Endodermal cell (in vitro differentiated cells): ENCODE measurements around the gene RPS27L. TPM values are rescaled to one million over a fixed set of nuclear protein-coding genes. Genes with fewer than 3 reads are reported as not detected.
"Not testable (repeated sequence)": the region's sequence is repeated elsewhere in the genome, so short reads cannot be mapped to it uniquely, and the experiment has no call there.

Experiments
- DNase-seq: peaks from one replicate; pipeline ENCODE4 v3.0.0-alpha.2; 2017
- H3K27ac ChIP-seq: 2 replicates; pipeline ENCODE4 v1.5.1; 2013; ENCODE audit warnings: mild to moderate bottlenecking, low read depth, low read length, moderate library complexity
- H3K27me3 ChIP-seq: 2 replicates; pipeline ENCODE4 v1.6.1; 2013; ENCODE audit warnings: mild to moderate bottlenecking, low read length, moderate library complexity; ENCODE audit not compliant: insufficient read depth, control insufficient read depth, poor library complexity, severe bottlenecking
- H3K36me3 ChIP-seq: 2 replicates; pipeline ENCODE4 v1.7.0; 2013; ENCODE audit warnings: mild to moderate bottlenecking, low read length, moderate library complexity; ENCODE audit not compliant: control insufficient read depth, insufficient read depth
- H3K4me1 ChIP-seq: one replicate; pipeline ENCODE4 v1.7.0; 2013; ENCODE audit warnings: low read length; ENCODE audit not compliant: control insufficient read depth, insufficient read depth
- H3K4me3 ChIP-seq: 2 replicates; pipeline ENCODE4 v1.5.1; 2013; ENCODE audit warnings: mild to moderate bottlenecking, low read length, moderate library complexity
- H3K9ac ChIP-seq: 2 replicates; pipeline ENCODE4 v1.6.1; 2013; ENCODE audit warnings: mild to moderate bottlenecking, low read length, moderate library complexity; ENCODE audit not compliant: poor library complexity, severe bottlenecking; ENCODE audit errors: extremely low read depth
- H3K9me3 ChIP-seq: 2 replicates; pipeline ENCODE4 v1.6.1; 2013; ENCODE audit warnings: mild to moderate bottlenecking, low read length, moderate library complexity; ENCODE audit not compliant: control insufficient read depth
- H3K27ac Mint-ChIP-seq: 2 replicates; pipeline ENCODE4 v1.8.0; 2020; ENCODE audit warnings: mixed read lengths
- H3K27me3 Mint-ChIP-seq: 2 replicates; pipeline ENCODE4 v1.8.0; 2021; ENCODE audit warnings: mild to moderate bottlenecking, mixed read lengths; ENCODE audit not compliant: insufficient read depth
- H3K36me3 Mint-ChIP-seq: 2 replicates; pipeline ENCODE4 v1.8.0; 2020; ENCODE audit warnings: low read depth, mixed read lengths
- H3K4me1 Mint-ChIP-seq: 2 replicates; pipeline ENCODE4 v1.8.0; 2020; ENCODE audit warnings: mixed read lengths
- H3K4me3 Mint-ChIP-seq: 2 replicates; pipeline ENCODE4 v1.8.0; 2020; ENCODE audit warnings: mild to moderate bottlenecking, moderate library complexity, mixed read lengths
- H3K9me3 Mint-ChIP-seq: 2 replicates; pipeline ENCODE4 v1.8.0; 2020; ENCODE audit warnings: mild to moderate bottlenecking, mixed read lengths
- WGBS, 2 experiments: methylation state at CpG; one replicate each; pipeline versions ENCODE4 v1.1.5 to v1.1.7; 2013; ENCODE audit warnings: missing lambda C conversion rate in 2 of 2, mixed read lengths in 1 of 2; ENCODE audit not compliant: insufficient coverage in 1 of 2, insufficient read length in 1 of 2; 5-methylcytosine and 5-hydroxymethylcytosine counted together
- total RNA-seq, 2 donors: library from RNA; stranded (reverse); fragmentation: NEBNext Ultra II Directional in 1 of 2; extraction: Animal tissue kit (Norgen Biotek cat#: 25700) in 1 of 2; gene quantifications; 2 replicates in 1 of 2; 3 replicates in 1 of 2; pipeline ENCODE4 v1.2.1, GENCODE V29; 2021
- TF ChIP-seq, protein P1 (sequence below): fragments of 200-600 bp; sonication (generic); conservative IDR thresholded peaks from 2 replicates; pipeline ENCODE4 v1.5.0; 2021; ENCODE audit warnings: antibody characterized with exemption, mild to moderate bottlenecking

The RPS27L gene
- total RNA-seq, 2 donors from 2014 or later, result 56.2 to 68.8 TPM

DNA sequence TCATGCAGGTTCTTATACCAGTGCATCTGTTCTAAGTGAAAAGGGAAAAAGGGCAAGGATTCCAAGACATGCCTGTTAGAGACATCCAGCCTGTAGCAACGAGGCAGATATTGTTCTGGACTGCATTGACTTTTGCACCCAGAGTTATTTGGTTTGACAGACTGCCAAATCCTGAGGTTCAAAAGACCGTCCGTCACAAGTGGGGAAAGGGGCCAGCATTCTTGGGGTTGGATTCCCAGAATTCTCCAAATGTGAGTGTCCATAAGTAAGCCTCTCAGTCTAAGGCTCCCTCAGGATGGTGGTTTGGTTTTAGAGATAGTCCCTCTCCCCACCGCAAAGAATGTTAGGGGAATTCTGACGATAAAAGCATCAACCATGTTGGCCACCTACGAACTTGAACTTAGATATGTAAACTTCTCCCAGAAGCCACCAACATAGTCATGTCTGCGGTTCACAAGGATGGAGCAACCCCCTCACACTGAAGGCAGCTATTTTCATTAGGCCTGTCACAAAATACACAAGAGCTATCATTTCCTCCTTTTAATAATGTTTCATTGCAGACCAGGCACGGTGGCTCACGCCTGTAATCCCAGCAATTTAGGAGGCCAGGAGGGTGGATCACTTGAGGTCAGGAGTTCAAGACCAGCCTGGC, 49.3 kb downstream of the RPS27L start:
- Histone ChIP-seq H3K27me3 (no peaks in the 10 kb centered on the region), H3K4me1 (no peaks in the 10 kb centered on the region), H3K27ac (no peak overlapping the region), H3K36me3 (no peaks in the 10 kb centered on the region), H3K9ac (no peak overlapping the region), H3K4me3 (no peak overlapping the region), H3K9me3 (no peaks in the 10 kb centered on the region)
- Mint-ChIP-seq H3K4me3 (no peak overlapping the region), H3K27me3 (peaks cover 2% of the 10 kb centered on the region), H3K4me1 (no peaks in the 10 kb centered on the region), H3K9me3 (peaks cover 5% of the 10 kb centered on the region), H3K27ac (no peak overlapping the region), H3K36me3 (no peaks in the 10 kb centered on the region)
- 85 to 87% methylated on average over 8 to 9 of the region's 9 CpGs for WGBS, 2 experiments
- TF ChIP-seq, protein P1, sequence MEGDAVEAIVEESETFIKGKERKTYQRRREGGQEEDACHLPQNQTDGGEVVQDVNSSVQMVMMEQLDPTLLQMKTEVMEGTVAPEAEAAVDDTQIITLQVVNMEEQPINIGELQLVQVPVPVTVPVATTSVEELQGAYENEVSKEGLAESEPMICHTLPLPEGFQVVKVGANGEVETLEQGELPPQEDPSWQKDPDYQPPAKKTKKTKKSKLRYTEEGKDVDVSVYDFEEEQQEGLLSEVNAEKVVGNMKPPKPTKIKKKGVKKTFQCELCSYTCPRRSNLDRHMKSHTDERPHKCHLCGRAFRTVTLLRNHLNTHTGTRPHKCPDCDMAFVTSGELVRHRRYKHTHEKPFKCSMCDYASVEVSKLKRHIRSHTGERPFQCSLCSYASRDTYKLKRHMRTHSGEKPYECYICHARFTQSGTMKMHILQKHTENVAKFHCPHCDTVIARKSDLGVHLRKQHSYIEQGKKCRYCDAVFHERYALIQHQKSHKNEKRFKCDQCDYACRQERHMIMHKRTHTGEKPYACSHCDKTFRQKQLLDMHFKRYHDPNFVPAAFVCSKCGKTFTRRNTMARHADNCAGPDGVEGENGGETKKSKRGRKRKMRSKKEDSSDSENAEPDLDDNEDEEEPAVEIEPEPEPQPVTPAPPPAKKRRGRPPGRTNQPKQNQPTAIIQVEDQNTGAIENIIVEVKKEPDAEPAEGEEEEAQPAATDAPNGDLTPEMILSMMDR, result no peak
- no peak for DNase-seq

DNA sequence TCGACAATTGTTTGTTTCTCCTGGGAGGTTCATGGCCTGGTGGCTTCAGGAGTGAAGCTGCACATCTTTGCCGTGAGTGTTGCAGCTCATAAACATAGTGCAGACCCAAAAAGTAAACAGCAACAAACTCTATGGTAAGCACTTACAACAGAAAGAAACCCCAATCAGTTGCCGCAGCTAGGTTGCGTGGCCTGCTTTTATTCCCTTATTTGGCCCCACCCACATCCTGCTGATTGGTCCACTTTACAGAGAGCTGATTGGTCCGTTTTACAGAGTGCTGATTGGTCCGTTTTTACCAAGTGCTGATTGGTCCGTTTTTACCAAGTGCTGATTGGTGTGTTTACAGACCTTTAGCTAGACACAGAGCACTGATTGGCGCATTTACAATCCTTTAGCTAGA, 51.9 kb downstream of the RPS27L start:
- H3K27me3 ChIP-seq, H3K4me1 ChIP-seq, H3K4me3 ChIP-seq, H3K36me3 ChIP-seq, H3K9ac ChIP-seq, H3K4me1 Mint-ChIP-seq, H3K4me3 Mint-ChIP-seq, H3K27me3 Mint-ChIP-seq, DNase-seq, H3K36me3 Mint-ChIP-seq, H3K27ac ChIP-seq, H3K9me3 ChIP-seq, H3K27ac Mint-ChIP-seq: not testable (repeated sequence)
- peaks cover 12% of the 10 kb centered on the region for H3K9me3 Mint-ChIP-seq
- WGBS, 2 experiments, result 80% methylated on average over 8 of the region's 8 CpGs

DNA sequence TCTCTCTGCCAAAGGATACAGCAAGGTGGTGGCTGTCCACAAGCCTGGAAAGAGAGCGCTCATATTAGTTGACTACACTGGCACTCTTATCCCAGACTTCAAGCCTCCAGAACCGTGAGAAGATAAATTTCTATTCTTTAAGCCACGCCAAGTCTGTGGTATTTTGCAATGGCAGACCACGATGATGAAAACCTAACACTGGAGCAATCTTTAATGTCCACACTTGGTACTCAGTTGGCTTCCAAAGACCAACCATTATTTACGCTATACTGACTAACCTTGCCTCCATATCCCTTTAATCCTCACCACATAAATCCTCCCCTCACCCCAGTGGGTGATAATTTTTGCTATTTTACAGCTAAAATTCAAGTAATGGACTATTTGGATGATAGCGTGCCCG, 52.5 kb downstream of the RPS27L start:
- Mint-ChIP-seq H3K4me3 (no peak overlapping the region), H3K9me3 (peaks cover 13% of the 10 kb centered on the region), H3K36me3 (no peaks in the 10 kb centered on the region), H3K27me3 (peaks cover 2% of the 10 kb centered on the region), H3K4me1 (no peaks in the 10 kb centered on the region), H3K27ac (no peak overlapping the region)
- Histone ChIP-seq H3K36me3 (no peaks in the 10 kb centered on the region), H3K4me1 (no peaks in the 10 kb centered on the region), H3K27ac (no peak overlapping the region), H3K4me3 (no peak overlapping the region), H3K27me3 (no peaks in the 10 kb centered on the region), H3K9ac (no peak overlapping the region), H3K9me3 (peaks cover 11% of the 10 kb centered on the region)
- WGBS, 2 experiments, result 76 to 82% methylated on average over 5 to 7 of the region's 7 CpGs
- no peak for DNase-seq
- TF ChIP-seq, protein P1, result no peak

- H3K4me1 ChIP-seq, result no peaks in the 10 kb centered on the region
- H3K36me3 Mint-ChIP-seq, result no peaks in the 10 kb centered on the region
- H3K36me3 ChIP-seq, result no peaks in the 10 kb centered on the region
- no peaks in the 10 kb centered on the region for H3K4me1 Mint-ChIP-seq
- H3K27ac ChIP-seq, result no peak overlapping the region
- no peak overlapping the region for H3K4me3 ChIP-seq
- no peak for DNase-seq
- peaks cover 2% of the 10 kb centered on the region for H3K27me3 Mint-ChIP-seq
- peaks cover 12% of the 10 kb centered on the region for H3K9me3 ChIP-seq
- 95 to 100% methylated on average over 2 to 3 of the region's 3 CpGs for WGBS, 2 experiments
- H3K27me3 ChIP-seq, result no peaks in the 10 kb centered on the region
- no peak overlapping the region for H3K27ac Mint-ChIP-seq
- TF ChIP-seq, protein P1, result no peak
- H3K9me3 Mint-ChIP-seq, result peaks cover 19% of the 10 kb centered on the region
- no peak overlapping the region for H3K4me3 Mint-ChIP-seq
- no peak overlapping the region for H3K9ac ChIP-seq
These were observed 53.9 kb downstream of the RPS27L start for GRCh38 chr15:63103416-63103815.

GRCh38 chr15:63099581-63099980, 57.7 kb downstream of the RPS27L start:
- not testable (repeated sequence) for DNase-seq, H3K36me3 Mint-ChIP-seq
- 100% methylated on average over 2 of the region's 5 CpGs; no CpG with 5 or more reads in 1 of the 2 experiments for WGBS, 2 experiments

More at GRCh38 chr15:63099581-63099980, 57.7 kb downstream of the RPS27L start:
- not testable (repeated sequence) for H3K27ac Mint-ChIP-seq, H3K4me1 Mint-ChIP-seq, H3K4me1 ChIP-seq, H3K27me3 ChIP-seq, H3K4me3 ChIP-seq, H3K4me3 Mint-ChIP-seq, H3K9ac ChIP-seq, H3K27ac ChIP-seq, H3K36me3 ChIP-seq, H3K27me3 Mint-ChIP-seq
- peaks cover 12% of the 10 kb centered on the region for H3K9me3 ChIP-seq
- H3K9me3 Mint-ChIP-seq, result peaks cover 24% of the 10 kb centered on the region
